LNCaP clone FGC (cell line): ENCODE data around the gene KRTAP5-9.

ENCODE experiments used
- DNase-seq: peaks from one replicate; pipeline ENCODE4 v3.0.0-alpha.2; 2011; ENCODE audit warnings: low read depth
- H3K4me3 ChIP-seq: 2 replicates; pipeline ENCODE4 v1.5.1; 2011; ENCODE audit warnings: mild to moderate bottlenecking, low read depth, low read length, control low read depth
- TF ChIP-seq, protein P1 (sequence below): IDR thresholded peaks from 2 replicates; pipeline ENCODE4 v1.5.1; 2012; ENCODE audit warnings: mild to moderate bottlenecking; ENCODE audit not compliant: control insufficient read depth, insufficient read depth; ENCODE audit errors: extremely low read depth

Gene KRTAP5-9

DNA sequence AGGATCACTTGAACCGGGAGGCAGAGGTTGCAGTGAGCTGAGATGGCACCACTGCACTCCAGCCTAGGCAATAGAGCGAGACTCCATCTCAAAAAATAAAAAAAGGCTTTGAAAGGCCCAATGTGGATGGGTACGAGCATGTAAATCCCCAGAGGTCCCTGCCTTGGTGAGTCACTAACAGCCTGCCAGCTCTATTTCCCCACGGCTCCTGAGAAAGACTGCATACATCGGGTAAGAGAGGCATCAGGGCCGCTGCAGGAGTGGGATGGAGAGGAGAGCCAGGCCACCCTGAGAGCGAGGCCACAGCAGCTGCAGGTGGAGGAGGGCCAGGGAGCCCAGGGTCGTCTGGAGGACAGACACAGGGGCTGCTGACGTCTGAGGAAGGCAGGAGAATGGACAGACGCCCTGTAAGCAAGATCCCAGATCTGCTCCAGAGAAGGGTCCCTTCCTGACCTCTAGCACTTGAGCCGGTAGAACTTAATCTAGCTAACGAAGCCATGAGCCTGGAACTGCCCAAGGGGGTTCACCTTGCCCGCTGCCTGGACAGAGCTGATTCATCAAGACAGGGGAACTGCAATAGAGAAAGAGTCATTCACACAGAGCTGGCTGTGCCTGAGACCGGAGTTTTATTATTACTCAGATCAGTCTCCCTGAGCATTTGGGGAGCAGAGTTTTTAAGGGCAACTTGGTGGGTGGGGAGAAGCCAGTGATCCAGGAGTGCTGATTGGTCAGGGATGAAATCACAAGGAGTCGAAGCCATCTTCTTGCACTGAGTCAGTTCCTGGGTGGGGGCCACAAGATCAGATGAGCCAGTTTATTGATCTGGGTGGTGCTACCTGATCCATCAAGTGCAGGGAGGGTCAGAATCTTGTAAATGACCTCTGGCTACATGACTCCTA lies 5.1 kb upstream of the KRTAP5-9 start:
- no peak overlapping the region for H3K4me3 ChIP-seq
- no peak for DNase-seq

DNA sequence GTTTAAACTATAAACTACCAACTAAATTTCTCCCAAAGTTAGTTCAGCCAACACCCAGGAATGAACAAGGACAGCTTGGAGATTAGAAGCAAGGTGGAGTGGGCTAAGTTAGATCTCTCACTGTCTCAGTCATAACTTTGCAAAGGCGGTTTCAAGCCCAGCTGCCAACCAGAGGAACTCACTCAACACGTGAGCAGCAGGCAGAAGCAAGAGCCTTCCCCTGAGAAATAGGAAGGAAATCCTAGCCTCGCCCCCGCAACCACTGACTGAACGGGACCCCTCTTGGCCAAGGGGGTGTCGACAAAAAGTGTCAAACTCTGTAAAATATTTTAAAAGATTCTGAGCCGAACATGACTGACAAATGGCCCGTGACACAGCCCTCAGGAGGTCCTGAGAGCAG lies 4.4 kb upstream of the KRTAP5-9 start:
- DNase-seq = no peak
- no peak overlapping the region for H3K4me3 ChIP-seq
- TF ChIP-seq, protein P1, sequence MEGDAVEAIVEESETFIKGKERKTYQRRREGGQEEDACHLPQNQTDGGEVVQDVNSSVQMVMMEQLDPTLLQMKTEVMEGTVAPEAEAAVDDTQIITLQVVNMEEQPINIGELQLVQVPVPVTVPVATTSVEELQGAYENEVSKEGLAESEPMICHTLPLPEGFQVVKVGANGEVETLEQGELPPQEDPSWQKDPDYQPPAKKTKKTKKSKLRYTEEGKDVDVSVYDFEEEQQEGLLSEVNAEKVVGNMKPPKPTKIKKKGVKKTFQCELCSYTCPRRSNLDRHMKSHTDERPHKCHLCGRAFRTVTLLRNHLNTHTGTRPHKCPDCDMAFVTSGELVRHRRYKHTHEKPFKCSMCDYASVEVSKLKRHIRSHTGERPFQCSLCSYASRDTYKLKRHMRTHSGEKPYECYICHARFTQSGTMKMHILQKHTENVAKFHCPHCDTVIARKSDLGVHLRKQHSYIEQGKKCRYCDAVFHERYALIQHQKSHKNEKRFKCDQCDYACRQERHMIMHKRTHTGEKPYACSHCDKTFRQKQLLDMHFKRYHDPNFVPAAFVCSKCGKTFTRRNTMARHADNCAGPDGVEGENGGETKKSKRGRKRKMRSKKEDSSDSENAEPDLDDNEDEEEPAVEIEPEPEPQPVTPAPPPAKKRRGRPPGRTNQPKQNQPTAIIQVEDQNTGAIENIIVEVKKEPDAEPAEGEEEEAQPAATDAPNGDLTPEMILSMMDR = no peak

More for the DNA sequence above, 5.1 kb upstream of the KRTAP5-9 start:
- TF ChIP-seq, protein P1 = no peak

DNA sequence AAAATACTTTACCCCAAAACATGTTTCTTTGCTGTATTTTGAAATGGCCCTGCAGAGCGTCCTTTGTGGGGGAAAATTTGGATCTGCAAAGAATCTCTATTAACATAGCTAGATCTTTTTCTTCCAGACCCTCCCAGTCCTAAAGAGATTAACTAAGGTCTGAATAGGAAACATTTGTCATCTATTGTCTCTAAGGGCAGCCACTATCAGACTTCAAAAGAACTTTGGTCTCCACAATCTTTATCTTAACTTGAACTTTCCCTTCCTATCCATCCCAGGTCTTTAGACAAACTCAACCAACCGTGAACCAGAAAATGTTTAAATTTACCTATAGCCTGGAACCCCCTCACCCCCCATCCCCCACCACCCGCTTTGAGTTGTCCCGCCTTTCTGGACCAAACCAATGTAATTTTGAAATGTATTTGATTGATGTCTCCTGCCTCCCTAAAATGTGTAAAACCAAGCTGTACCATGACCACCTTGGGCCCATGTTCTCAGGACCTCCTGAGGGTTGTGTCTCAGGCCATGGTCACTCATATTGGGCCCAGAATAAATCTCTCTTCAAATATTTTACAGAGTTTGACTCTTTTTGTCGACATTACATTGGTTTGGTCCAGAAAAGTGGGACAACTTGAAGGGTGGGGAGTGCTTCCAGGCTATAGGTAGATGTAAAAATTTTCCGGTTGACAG lies 3.5 kb upstream of the KRTAP5-9 start:
- H3K4me3 ChIP-seq = no peak overlapping the region
- TF ChIP-seq, protein P1 = no peak
- no peak for DNase-seq

DNA sequence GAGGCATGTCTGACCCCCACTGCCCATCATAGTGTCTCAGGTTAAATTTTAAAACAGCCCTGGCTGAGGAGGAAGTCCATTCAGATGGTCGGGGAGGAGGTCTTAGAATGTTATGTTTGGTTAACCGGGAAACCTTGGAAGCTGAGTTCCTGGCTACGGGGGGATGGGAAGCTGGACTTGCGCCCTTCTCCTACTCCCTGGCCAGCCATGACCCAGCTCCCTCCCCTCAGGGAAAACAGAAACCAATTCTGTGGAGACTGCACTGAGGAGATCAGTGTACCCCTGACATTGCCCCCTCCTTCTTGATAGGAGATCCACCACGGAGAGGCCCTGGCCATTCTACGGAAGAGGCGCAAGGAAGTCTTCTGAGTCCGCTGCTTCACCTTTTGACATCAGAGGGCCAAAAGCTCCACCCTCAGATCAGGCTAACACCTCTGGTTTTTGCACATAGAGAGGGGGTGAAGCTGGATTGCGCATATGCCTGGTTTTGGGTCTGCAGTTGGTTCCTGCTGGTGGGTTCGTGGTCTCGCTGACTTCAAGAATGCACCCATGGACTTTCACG lies 2.7 kb upstream of the KRTAP5-9 start:
- DNase-seq = no peak
- H3K4me3 ChIP-seq = no peak overlapping the region
- TF ChIP-seq, protein P1 = no peak

DNA sequence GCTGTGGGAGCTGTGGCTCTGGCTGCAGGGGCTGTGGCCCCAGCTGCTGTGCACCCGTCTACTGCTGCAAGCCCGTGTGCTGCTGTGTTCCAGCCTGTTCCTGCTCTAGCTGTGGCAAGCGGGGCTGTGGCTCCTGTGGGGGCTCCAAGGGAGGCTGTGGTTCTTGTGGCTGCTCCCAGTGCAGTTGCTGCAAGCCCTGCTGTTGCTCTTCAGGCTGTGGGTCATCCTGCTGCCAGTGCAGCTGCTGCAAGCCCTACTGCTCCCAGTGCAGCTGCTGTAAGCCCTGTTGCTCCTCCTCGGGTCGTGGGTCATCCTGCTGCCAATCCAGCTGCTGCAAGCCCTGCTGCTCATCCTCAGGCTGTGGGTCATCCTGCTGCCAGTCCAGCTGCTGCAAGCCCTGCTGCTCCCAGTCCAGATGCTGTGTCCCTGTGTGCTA lies 514 bp downstream of the KRTAP5-9 start:
- TF ChIP-seq, protein P1 = no peak
- no peak overlapping the region for H3K4me3 ChIP-seq
- no peak for DNase-seq

DNA sequence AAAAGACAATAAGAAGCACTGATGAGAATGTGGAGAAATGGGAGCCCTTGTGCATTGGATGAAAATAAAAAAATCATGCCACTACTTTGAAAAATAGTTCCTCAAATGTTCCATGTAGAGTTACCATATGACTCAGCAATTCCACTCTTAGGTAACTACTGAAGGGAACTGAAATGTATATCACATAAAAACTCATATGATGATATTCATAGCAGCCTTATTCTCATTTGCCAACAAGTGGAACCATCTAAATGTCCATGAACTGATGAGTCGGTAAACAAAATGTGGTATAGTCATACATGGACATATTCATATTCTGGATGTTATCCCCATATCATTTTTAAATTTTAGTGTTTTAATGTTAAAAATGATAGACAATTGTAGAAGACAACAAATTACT lies 3.5 kb downstream of the KRTAP5-9 start:
- TF ChIP-seq, protein P1 = no peak
- DNase-seq = no peak
- no peak overlapping the region for H3K4me3 ChIP-seq
